HG03439 (cell line): ENCODE data around the gene SDCCAG8.

Experiments used
- ATAC-seq: cut with Tn5 transposase; IDR thresholded peaks from one replicate; pipeline ENCODE4 v1.9.1; 2021; ENCODE audit warnings: mild to moderate bottlenecking, moderate library complexity; ENCODE audit not compliant: unreplicated experiment

SDCCAG8 gene

DNA sequence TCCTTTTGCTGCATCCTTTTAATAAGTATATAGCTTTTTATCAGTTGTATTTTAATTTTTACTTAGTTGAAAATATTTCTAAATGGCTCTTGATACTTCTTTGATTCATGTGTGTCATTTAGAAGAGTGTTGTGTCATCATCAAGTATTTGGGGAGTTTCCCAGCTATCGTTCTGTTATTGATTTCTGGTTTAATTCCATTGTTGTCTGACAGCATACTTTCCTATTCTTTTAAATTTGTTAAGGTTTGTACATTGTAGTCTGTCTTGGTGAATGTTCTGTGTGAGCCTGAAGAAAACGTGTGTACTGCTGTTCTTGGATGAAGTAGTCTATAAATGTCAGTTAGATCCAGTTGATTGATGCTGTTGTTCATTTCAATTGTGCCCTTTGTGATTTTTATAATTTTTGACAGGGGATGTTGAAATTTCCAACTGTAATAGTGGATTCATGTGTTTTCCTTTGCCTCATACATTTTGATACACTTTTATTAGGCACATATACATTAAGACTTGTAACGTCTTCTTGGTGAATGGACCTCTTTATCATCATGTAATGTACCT, 24.8 kb downstream of the SDCCAG8 start:
- ATAC-seq, result no peak

- ATAC-seq, result no peak
These were observed 25.8 kb downstream of the SDCCAG8 start for GRCh38 chr1:243281672-243282071.

DNA sequence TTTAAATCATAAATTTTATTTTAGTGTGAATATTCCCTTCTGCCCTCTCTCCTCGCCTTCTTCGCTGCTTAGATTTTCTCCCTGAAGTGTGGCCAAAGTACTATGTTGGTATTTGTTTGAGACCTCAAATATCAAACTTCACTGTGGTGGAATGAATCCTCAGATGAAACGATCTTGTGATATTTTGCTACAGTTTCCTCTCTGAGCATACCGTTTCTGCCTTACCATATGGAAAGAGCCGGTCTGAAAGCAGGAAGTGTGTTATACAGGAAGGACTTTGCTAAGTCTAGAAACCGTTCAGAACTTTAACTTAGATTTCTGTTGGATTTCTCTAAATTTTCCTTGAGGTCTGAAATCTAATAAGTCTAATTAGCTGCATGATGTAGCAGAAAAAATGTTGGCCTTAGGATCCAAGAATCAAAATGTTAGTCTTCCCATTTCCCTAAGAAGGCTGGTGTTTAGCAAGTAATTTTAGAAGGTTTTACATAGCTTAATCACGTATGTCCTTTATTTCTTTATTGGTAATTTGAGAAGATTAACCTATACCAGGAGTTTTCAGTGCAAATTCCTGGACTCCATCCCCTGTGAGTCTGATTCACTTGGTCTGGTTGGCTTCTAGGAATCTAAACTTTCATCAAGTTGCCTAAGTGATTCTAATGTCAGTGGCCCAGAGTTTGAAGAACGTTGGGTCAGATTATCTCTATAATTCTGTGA, 30.7 kb downstream of the SDCCAG8 start:
- no peak for ATAC-seq

- ATAC-seq, result no peak
These were observed 31.3 kb downstream of the SDCCAG8 start for GRCh38 chr1:243287123-243287460.

GRCh38 chr1:243287652-243288051, 31.8 kb downstream of the SDCCAG8 start:
- peak; percentile 81 for ATAC-seq

- no peak for ATAC-seq
These were observed 32.2 kb downstream of the SDCCAG8 start for GRCh38 chr1:243288062-243288461.

GRCh38 chr1:243291292-243291691, 35.5 kb downstream of the SDCCAG8 start:
- no peak for ATAC-seq

DNA sequence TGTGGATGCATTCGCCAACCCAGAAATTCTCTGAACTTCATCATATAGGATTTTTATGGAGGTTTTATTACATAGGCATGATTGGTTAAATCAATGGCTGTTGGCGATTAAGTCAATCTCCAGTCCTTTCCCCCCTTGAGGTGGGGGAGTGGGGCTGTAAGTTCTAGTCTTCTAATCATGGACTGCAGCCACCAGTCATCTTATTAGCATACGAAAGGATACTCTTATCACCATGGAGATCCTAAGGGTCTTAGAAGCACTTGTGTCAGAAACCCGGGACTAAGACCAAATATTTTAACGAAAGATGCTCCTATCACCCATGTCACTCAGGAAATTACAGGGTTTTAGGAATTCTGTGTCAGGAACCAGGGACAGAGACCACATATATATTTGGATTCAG, 36.3 kb downstream of the SDCCAG8 start:
- no peak for ATAC-seq

GRCh38 chr1:243293941-243294722, 38.3 kb downstream of the SDCCAG8 start:
- no peak for ATAC-seq

DNA sequence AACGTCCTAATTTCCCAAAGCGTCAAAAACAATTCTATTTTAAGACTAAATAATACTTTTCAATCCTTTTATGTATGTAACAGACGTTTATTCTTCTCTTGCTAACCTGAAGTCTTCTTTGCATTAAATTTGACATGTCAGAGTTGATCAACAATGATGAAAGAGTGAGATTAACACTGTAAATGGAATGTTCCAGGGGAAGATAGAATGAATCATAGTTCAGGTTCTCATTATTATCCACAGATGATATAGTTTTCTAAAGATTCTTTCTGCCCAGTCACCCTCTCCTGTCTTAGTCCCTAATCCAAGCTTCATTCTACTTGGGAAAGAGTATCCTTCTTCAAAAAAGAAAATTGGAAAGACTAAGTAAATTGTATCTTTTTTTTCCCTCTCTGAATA, 38.9 kb downstream of the SDCCAG8 start:
- ATAC-seq, result no peak

- no peak for ATAC-seq
These were observed 43.2 kb downstream of the SDCCAG8 start for GRCh38 chr1:243299069-243299468.

GRCh38 chr1:243301059-243301458, 45.2 kb downstream of the SDCCAG8 start:
- ATAC-seq, result no peak

- no peak for ATAC-seq
These were observed 56.0 kb downstream of the SDCCAG8 start for GRCh38 chr1:243311809-243312208.

DNA sequence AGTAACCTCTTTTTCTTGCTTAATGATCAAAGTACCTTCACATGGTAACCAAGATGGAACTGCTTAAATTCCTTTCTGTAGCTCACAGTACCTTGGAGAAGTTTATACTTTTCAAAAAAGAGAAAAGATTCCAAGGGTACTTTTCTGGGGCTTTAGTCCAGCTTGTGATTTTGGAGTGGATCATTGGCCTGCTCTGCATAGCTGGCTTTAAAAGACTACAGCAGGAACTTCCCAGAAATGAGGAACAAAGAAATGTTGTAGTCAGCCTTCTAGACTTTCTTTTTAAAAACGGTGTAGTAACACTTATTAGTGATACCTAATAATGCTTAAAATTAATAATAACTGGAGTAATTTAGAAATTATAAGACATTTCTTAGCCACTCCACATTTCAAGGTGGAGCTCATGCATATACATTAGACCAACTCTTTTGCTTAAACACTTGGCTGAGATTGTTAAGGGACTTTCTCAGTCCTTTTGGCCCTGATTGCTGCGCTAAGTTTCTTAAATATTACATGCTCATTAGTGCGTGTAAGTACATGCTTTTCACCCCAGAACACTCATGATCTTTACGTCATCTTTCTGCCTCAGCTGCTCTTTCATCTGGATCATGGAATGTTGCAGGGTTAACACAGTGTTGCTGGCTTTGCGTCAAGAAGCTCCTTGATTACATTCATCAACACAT, 57.3 kb downstream of the SDCCAG8 start:
- ATAC-seq, result peak; percentile 31

DNA sequence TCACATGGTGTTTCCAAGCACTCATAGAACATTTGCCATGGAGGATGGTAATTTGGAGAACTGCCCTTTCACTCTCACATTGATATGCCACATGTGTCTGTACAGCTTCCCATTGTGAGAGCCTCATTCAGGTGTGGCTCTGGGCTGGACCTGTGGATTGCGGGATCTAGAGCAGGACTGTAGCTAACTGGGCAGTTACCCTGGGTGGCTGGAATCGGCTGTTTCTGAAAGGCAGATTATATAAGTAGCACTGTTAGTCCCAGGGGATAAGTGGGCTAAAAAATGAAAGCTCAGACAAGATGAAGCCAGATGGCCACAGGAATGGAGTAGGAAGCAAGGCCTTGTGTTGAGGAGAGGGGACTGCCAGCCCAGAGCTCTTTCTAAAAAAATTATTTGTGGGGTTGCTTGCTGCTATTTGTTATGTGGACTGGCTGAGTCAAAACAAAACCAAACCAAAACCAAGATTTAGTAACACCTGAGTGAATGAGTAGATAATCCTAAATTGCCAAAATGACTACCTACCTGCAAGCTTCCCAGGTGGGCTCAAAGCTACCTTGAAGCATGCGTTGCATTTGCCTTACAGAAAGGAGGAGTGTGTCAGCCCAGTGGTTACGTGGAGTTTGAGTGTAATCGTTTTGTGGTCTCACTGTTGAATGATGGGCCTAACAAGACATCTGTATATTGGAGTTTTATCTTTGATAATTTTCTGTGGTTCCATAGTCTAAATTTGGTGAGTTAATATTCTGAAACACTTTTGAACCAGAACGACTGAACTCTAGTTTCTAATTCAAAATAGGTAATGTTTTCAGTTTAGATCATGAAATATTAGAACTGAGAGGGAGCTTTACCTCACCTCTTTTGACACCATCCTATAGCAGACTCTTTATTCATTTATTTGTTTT, 58.0 kb downstream of the SDCCAG8 start:
- ATAC-seq, result peak; percentile 75

DNA sequence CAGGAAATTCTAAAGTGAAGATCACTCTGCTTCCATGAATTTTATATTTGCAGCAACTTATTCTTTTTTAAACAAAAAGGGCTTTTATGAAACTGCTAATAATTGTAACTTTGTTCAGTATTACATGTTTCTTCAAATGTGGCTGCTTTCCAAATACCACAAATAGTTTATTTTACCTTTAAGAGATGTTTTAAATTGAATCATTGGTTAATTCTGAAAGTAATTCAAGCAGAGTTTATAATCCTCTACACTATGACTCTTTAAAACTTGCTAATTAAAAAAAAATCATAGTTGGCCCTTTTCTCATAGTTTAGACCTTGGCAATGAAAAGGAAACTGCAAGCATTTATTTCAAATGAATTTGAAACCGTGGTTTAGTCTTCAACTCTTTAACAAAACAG, 59.6 kb downstream of the SDCCAG8 start:
- no peak for ATAC-seq

GRCh38 chr1:243315893-243316292, 60.1 kb downstream of the SDCCAG8 start:
- ATAC-seq, result no peak

- no peak for ATAC-seq
These were observed 60.6 kb downstream of the SDCCAG8 start for GRCh38 chr1:243316366-243316989.

DNA sequence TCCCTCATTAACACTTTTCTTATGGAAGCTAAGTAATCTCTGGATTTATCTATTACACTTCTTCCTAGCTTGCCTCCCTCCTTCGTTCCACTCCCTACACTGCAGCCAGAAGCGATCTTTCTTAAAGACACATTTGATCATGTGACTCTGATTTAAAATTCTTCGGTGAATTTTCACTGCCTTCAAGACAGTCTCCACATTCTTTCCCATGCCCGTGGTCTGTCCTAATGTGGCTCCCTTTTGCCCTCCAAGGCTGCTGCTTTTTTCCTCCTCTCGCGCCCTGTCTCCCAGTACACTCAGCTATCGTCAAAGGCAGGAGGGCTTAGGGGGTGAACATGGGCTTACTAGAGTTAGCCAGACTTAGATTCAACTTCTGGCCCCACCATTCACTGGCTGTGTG, 64.4 kb downstream of the SDCCAG8 start:
- ATAC-seq, result no peak

DNA sequence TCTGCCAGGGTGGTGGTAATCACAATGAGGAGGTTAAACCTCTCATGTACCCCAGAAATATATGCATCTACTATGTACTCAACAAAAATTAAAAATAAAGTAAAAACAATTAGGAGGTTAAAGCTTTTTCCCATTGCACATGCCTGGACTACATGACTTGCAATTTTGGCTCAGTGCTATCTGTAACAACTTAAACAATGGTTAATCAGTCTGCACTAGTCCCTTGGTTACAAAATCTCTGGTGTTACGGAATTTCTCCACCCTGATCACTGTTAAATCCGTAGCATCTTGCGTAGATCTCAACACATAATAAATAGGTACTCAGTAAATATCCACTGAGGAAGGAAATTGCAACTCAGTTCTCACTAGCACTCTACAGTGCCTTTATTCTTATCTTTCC, 66.5 kb downstream of the SDCCAG8 start:
- no peak for ATAC-seq
